GM23248 (cell line): ENCODE results near the gene EML5. TPM values are rescaled to one million over a fixed set of nuclear protein-coding genes. Genes with fewer than 3 reads are reported as not detected.
A peak's percentile ranks its signal among the peaks of the same experiment; 100 is the strongest.

ENCODE experiments used
- DNase-seq: peaks from one replicate; pipeline ENCODE4 v3.0.0-alpha.2; 2015
- H2AFZ ChIP-seq: fragments of 200-600 bp; sonication (generic); 2 replicates; pipeline ENCODE4 v1.6.1; 2016; ENCODE audit warnings: antibody characterized with exemption
- H3F3A ChIP-seq: fragments of 200-600 bp; sonication (generic); 2 replicates; pipeline ENCODE4 v1.6.1; 2016; ENCODE audit warnings: mild to moderate bottlenecking, antibody characterized with exemption, mixed run types; ENCODE audit not compliant: insufficient read depth
- H3K27ac ChIP-seq: fragments of 200-600 bp; sonication (generic); 2 replicates; pipeline ENCODE4 v1.5.1; 2016; ENCODE audit warnings: mild to moderate bottlenecking
- H3K27me3 ChIP-seq: fragments of 200-600 bp; sonication (generic); replicated peaks from 2 replicates; pipeline ENCODE4 v1.6.1; 2016; ENCODE audit warnings: mild to moderate bottlenecking; ENCODE audit not compliant: insufficient read depth
- H3K36me3 ChIP-seq: fragments of 200-600 bp; sonication (generic); 2 replicates; pipeline ENCODE4 v1.6.1; 2016; ENCODE audit warnings: low read depth, mild to moderate bottlenecking
- H3K4me1 ChIP-seq: fragments of 200-600 bp; sonication (generic); 2 replicates; pipeline ENCODE4 v1.6.1; 2016; ENCODE audit warnings: mild to moderate bottlenecking; ENCODE audit not compliant: insufficient read depth
- H3K4me2 ChIP-seq: fragments of 200-600 bp; sonication (generic); one replicate; pipeline ENCODE4 v1.6.1; 2016; ENCODE audit warnings: mild to moderate bottlenecking; ENCODE audit not compliant: unreplicated experiment
- H3K4me3 ChIP-seq: fragments of 200-600 bp; sonication (generic); 2 replicates; pipeline ENCODE4 v1.5.1; 2016; ENCODE audit warnings: mild to moderate bottlenecking
- H3K79me2 ChIP-seq: fragments of 200-600 bp; sonication (generic); 2 replicates; pipeline ENCODE4 v1.6.1; 2016; ENCODE audit warnings: mild to moderate bottlenecking; ENCODE audit not compliant: insufficient read depth
- H3K9ac ChIP-seq: fragments of 200-600 bp; sonication (generic); 2 replicates; pipeline ENCODE4 v1.6.1; 2016; ENCODE audit warnings: mild to moderate bottlenecking
- H3K9me2 ChIP-seq: fragments of 200-600 bp; sonication (generic); 2 replicates; pipeline ENCODE4 v1.6.1; 2016; ENCODE audit warnings: mixed run types, mild to moderate bottlenecking, moderate library complexity; ENCODE audit not compliant: insufficient read depth
- H3K9me3 ChIP-seq: fragments of 200-600 bp; sonication (generic); one replicate; pipeline ENCODE4 v1.6.1; 2017; ENCODE audit warnings: low read depth
- H4K20me1 ChIP-seq: fragments of 200-600 bp; sonication (generic); 2 replicates; pipeline ENCODE4 v1.6.0; 2016; ENCODE audit not compliant: insufficient read depth
- EZH2 ChIP-seq: fragments of 200-600 bp; sonication (generic); IDR thresholded peaks from 2 replicates; pipeline ENCODE4 v1.6.1; 2018; ENCODE audit warnings: antibody characterized with exemption, mild to moderate bottlenecking; ENCODE audit not compliant: insufficient read depth, poor library complexity, severe bottlenecking
- EZH2phosphoT487 ChIP-seq: fragments of 200-600 bp; sonication (generic); IDR thresholded peaks from 2 replicates; pipeline ENCODE4 v1.6.1; 2018; ENCODE audit warnings: antibody characterized with exemption, moderate library complexity, mild to moderate bottlenecking, low read depth; ENCODE audit not compliant: insufficient read depth
- WGBS, 2 experiments: methylation state at CpG; one replicate each; pipeline ENCODE4 v1.1.6; 2015 to 2017; ENCODE audit warnings: low lambda C conversion rate in 2 of 2, low coverage in 1 of 2; ENCODE audit errors: missing lambda C conversion rate in 2 of 2; 5-methylcytosine and 5-hydroxymethylcytosine counted together
- in situ Hi-C: fragments of 300-500 bp; cut with MboI; formaldehyde crosslinking; loops from 2 replicates; pipeline ENCODE4 v1.15.0; 2020
- polyA plus RNA-seq: library from polyadenylated mRNA; unstranded; fragments of >200 nt; fragmentation: Nextera tagmentation; extraction: Ambion mirVana; gene quantifications from 2 replicates; pipeline ENCODE4 v1.2.1, GENCODE V29; 2016
- total RNA-seq: library from RNA; depleted of rRNA; stranded (reverse); fragments of >200 nt; shearing (Covaris generic); gene quantifications from 2 replicates; pipeline ENCODE4 v1.2.3, GENCODE V29; 2014

Gene EML5
- total and polyA plus RNA-seq, 2 experiments from 2014 or later: under 0.01 to 0.25 TPM

- H2AFZ ChIP-seq: no peak overlapping the region
- H3K4me1 ChIP-seq: peaks cover 32% of the 10 kb centered on the region
- no peak overlapping the region for H3K4me3 ChIP-seq
- H3K9me2 ChIP-seq: no peaks in the 10 kb centered on the region
- no peak overlapping the region for H3K27ac ChIP-seq
- no peak overlapping the region for H3K9ac ChIP-seq
- H3K79me2 ChIP-seq: no peaks in the 10 kb centered on the region
- no peak overlapping the region for H3K4me2 ChIP-seq
- peaks cover 34% of the 10 kb centered on the region for H3F3A ChIP-seq
- TF ChIP-seq EZH2phosphoT487 (no peak), EZH2 (no peak)
- WGBS, 2 experiments: 100% methylated on average over 1 of the region's 1 CpG
- no peaks in the 10 kb centered on the region; the same call in 1 of the 2 replicates for H4K20me1 ChIP-seq
- in situ Hi-C loops: no loop called here
- DNase-seq: no peak
- H3K9me3 ChIP-seq: no peaks in the 10 kb centered on the region
- H3K36me3 ChIP-seq: peaks cover 20% of the 10 kb centered on the region
- no peaks in the 10 kb centered on the region for H3K27me3 ChIP-seq
These were observed 176.1 kb downstream of the EML5 start for GRCh38 chr14:88616697-88617096.

DNA sequence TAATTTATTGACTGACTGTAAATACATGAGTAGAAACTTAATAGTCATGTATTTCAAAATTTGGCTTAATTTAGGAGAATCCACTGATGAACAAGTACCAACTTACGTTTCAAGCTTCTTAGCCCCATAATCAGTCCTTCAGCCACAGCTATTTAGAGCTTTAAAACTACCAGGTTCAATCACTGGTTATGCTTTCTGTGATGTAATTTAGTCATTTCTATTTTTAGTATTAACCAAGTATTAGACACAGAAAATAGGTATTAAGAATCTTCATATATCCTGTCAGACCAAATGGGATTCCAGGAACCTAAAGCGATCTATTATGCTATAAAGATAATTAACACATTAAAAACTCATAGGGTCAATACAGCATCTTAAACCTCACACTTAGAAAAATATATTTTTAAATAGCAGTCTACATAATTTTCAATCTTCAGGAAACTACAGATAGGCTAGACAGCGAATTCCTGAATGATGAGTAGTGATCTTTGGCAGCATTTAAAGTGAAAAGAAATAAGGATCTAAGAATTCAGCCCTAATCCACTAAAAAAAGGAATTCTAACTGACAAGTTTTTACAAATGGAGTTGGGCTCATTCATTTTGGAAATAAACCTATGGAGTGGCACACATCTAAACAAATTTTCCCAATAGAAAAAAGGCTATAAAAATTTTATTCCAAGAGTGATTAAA is 178.4 kb downstream of the EML5 start:
- peaks cover 39% of the 10 kb centered on the region for H3K4me1 ChIP-seq
- H4K20me1 ChIP-seq: no peaks in the 10 kb centered on the region; the same call in 1 of the 2 replicates
- no peaks in the 10 kb centered on the region for H3K9me3 ChIP-seq
- peaks cover 40% of the 10 kb centered on the region for H3K36me3 ChIP-seq
- 68 to 71% methylated on average over 3 of the region's 3 CpGs for WGBS, 2 experiments
- H3K27me3 ChIP-seq: no peaks in the 10 kb centered on the region
- H3F3A ChIP-seq: peaks cover 50% of the 10 kb centered on the region
- H3K9me2 ChIP-seq: no peaks in the 10 kb centered on the region
- DNase-seq: peak; percentile 71
- TF ChIP-seq EZH2phosphoT487 (no peak), EZH2 (no peak)
- no peak overlapping the region for H2AFZ ChIP-seq
- in situ Hi-C loops: no loop called here
- H3K9ac ChIP-seq: no peak overlapping the region
- 0 out of 2 replicates have a peak, but pooled peaks cover 2% of the 10 kb centered on the region for H3K79me2 ChIP-seq
- H3K27ac ChIP-seq: peak overlapping the region; percentile 55
- H3K4me2 ChIP-seq: peak overlapping the region; percentile 24
- H3K4me3 ChIP-seq: 0 out of 2 replicates have a peak overlapping the region, but pooled peaks have one; percentile 13

GRCh38 chr14:88613552-88614010 is 179.2 kb downstream of the EML5 start:
- peak; percentile 54 for DNase-seq
- Histone ChIP-seq H3K79me2 (0 out of 2 replicates have a peak, but pooled peaks cover 4% of the 10 kb centered on the region), H3F3A (peaks cover 50% of the 10 kb centered on the region), H3K4me1 (peaks cover 39% of the 10 kb centered on the region), H3K36me3 (peaks cover 48% of the 10 kb centered on the region), H3K4me3 (0 out of 2 replicates have a peak overlapping the region, but pooled peaks have one; percentile 13), H4K20me1 (no peaks in the 10 kb centered on the region; the same call in 1 of the 2 replicates), H3K9ac (no peak overlapping the region; the same call in 1 of the 2 replicates), H2AFZ (no peak overlapping the region), H3K4me2 (peak overlapping the region; percentile 24), H3K27me3 (no peaks in the 10 kb centered on the region), H3K9me3 (no peaks in the 10 kb centered on the region), H3K9me2 (no peaks in the 10 kb centered on the region), H3K27ac (peak overlapping the region; percentile 55)
- in situ Hi-C loops: no loop called here
- WGBS, 2 experiments: 54% methylated on average over 5 of the region's 5 CpGs
- TF ChIP-seq EZH2phosphoT487 (no peak), EZH2 (no peak)

- in situ Hi-C loops: no loop called here
- no peak overlapping the region for H3K9ac ChIP-seq
These were observed 179.8 kb downstream of the EML5 start for GRCh38 chr14:88612981-88613380.

More at GRCh38 chr14:88612981-88613380, 179.8 kb downstream of the EML5 start:
- Histone ChIP-seq H3K79me2 (0 out of 2 replicates have a peak, but pooled peaks cover 4% of the 10 kb centered on the region), H3K36me3 (peaks cover 53% of the 10 kb centered on the region), H4K20me1 (no peaks in the 10 kb centered on the region; the same call in 1 of the 2 replicates), H3K27ac (peak overlapping the region; percentile 55), H3K27me3 (no peaks in the 10 kb centered on the region), H3F3A (peaks cover 50% of the 10 kb centered on the region), H3K4me2 (peak overlapping the region; percentile 24), H3K4me1 (peaks cover 39% of the 10 kb centered on the region), H2AFZ (no peak overlapping the region), H3K9me2 (no peaks in the 10 kb centered on the region), H3K4me3 (no peak overlapping the region), H3K9me3 (no peaks in the 10 kb centered on the region)
- TF ChIP-seq EZH2: no peak
- no peak for TF ChIP-seq EZH2phosphoT487
- 84 to 91% methylated on average over 4 of the region's 4 CpGs for WGBS, 2 experiments
- no peak for DNase-seq
